ENCODE results near the gene IFI27L1. TPM values are rescaled to one million over a fixed set of nuclear protein-coding genes. Genes with fewer than 3 reads are reported as not detected.

IFI27L1 gene
- total and polyA plus RNA-seq, 2 of the 13 experiments (the other 11 are each of a cell fraction or from before 2014, with no cell fraction given), result 11.9 to 19.0 TPM

GRCh38 chr14:94100847-94101246 lies 19.7 kb downstream of the IFI27L1 start:
- ChIA-PET CTCF (ENCODE audit: low intra/inter-chr PET ratio, low total read pairs) (no interaction called here), POLR2A (no interaction called here)
- no peaks in the 10 kb centered on the region for H3K9me3 ChIP-seq (ENCODE audit: low read length)
- no CpG with 5 or more reads among the region's 4 CpGs for WGBS (ENCODE audit: low lambda C conversion rate)
- no peak overlapping the region for H3K4me2 ChIP-seq (ENCODE audit: low read depth, low read length)
- ATAC-seq, result peak; percentile 22; the same call in 1 of the 3 replicates
- no peak overlapping the region for H3K27ac ChIP-seq (ENCODE audit: extremely low read length, insufficient read depth, low read length)
- TF ChIP-seq HMGXB4 (CRISPR knock-in tag; IDR thresholded peaks at IDR 0.05; ENCODE audit: borderline replicate concordance in 1 of 2, low read depth in 1 of 2) (no peak), ZNF10 (CRISPR knock-in tag; IDR thresholded peaks at IDR 0.05; ENCODE audit: borderline replicate concordance, low read depth) (no peak), SRSF1 (optimal IDR thresholded peaks at IDR 0.05; ENCODE audit: low read depth, low read length) (no peak), ZNF414 (CRISPR knock-in tag; IDR thresholded peaks at IDR 0.05) (no peak), TBL1XR1 (IDR thresholded peaks at IDR 0.05; ENCODE audit: borderline replicate concordance, low read length, partially characterized antibody) (no peak), DR1 (CRISPR knock-in tag; IDR thresholded peaks at IDR 0.05) (no peak), ZUFSP (CRISPR knock-in tag; IDR thresholded peaks at IDR 0.05; ENCODE audit: borderline replicate concordance) (no peak)
- H3K36me3 ChIP-seq (replicated peaks in 1 of 2; ENCODE audit: control insufficient read depth in 1 of 2, insufficient read depth in 2 of 2, low read length in 2 of 2), result 0 out of 5 replicates have a peak, but pooled peaks cover 0 to 6% of the 10 kb centered on the region in 2 experiments
- no peaks in the 10 kb centered on the region for H3K27me3 ChIP-seq (ENCODE audit: control insufficient read depth in 1 of 2, insufficient read depth in 2 of 2, low read length in 2 of 2)
- no peak overlapping the region for H2AFZ ChIP-seq (ENCODE audit: low read length)
- H3K79me2 ChIP-seq (ENCODE audit: insufficient read depth, low read length), result no peaks in the 10 kb centered on the region
- H3K4me3 ChIP-seq (replicated peaks in 1 of 3; ENCODE audit: insufficient read depth in 1 of 3, low read depth in 2 of 3, low read length in 3 of 3), result no peak overlapping the region
- peaks cover 14% of the 10 kb centered on the region for H3K4me1 ChIP-seq (ENCODE audit: insufficient read depth, low read length)
- intact Hi-C loops (cut with micrococcal nuclease; ENCODE audit: unreplicated experiment) (no loop called here), in situ Hi-C loops (cut with HindIII; ENCODE audit: extremely low pct_ligation_motif_present, low pct_unique_long_range_greater_than_20kb) (no loop called here)
- no peak for FAIRE-seq
- DNase-seq (ENCODE audit: low spot score), result no peak
- no peaks in the 10 kb centered on the region for H4K20me1 ChIP-seq (ENCODE audit: insufficient read depth, low read length)
- H3K9ac ChIP-seq (ENCODE audit: insufficient read depth, low read depth, low read length), result no peak overlapping the region
- BruUV-seq (replicated peaks), result no TSS peak
